LNCAP (cell line): ENCODE results near the gene KLHDC9.

Source experiments
- CTCF ChIP-seq: fragments of 450-650 bp; IDR thresholded peaks from 2 replicates; pipeline ENCODE4 v1.5.1; 2017; ENCODE audit warnings: mild to moderate bottlenecking

Gene KLHDC9

DNA sequence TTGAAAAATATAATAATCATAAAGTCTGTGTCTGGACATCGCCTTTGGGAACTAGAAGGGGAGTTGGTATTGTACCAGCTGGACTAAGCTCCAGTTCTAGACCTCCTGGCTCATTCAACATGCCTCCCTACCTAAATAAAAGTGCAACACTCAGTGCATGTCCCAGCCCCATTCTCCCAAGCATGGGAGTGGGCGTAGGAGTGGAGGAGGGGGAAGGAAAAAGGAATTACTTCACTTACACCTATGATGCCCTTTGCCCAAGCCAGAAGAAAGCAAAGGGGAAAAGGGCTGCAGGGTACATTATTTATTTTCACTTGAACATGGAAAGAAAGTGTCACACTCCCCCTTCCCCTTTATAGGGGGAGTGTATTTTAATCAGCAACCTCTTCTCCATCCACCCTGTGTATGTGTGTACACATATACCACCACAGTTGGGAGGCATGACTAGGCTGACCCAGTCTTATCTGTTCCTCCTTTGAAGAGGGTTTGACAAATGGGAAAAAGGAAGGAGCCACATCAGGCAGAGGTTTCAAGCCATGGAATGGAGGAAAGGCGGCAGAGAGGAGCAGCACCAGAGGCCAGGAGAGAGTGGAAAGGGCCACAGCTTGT is 23.0 kb downstream of the KLHDC9 start:
- TF ChIP-seq CTCF = no peak

GRCh38 chr1:161121834-161122233 is 23.7 kb downstream of the KLHDC9 start:
- no peak for TF ChIP-seq CTCF

- no peak for TF ChIP-seq CTCF
Measured at GRCh38 chr1:161122967-161123366, 24.8 kb downstream of the KLHDC9 start.

DNA sequence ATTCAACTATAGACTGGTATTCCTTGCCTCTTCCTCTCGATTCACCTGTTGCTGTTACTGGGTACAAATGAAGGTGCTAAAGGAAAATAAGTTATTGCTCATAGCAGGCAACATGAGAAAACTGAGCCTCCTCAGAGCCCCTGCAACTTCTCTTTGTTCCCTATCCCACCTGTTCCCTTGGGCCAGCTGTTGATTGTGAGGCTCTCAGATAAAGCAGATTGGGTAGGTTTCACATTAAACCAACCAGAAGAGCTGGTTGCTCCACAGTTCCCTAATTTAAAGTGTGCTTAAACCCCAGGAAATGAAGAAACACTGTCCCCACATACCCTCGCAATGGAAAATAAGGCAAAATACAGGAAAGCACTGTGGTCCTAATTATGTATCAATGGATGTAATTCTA is 29.5 kb downstream of the KLHDC9 start:
- TF ChIP-seq CTCF = no peak

DNA sequence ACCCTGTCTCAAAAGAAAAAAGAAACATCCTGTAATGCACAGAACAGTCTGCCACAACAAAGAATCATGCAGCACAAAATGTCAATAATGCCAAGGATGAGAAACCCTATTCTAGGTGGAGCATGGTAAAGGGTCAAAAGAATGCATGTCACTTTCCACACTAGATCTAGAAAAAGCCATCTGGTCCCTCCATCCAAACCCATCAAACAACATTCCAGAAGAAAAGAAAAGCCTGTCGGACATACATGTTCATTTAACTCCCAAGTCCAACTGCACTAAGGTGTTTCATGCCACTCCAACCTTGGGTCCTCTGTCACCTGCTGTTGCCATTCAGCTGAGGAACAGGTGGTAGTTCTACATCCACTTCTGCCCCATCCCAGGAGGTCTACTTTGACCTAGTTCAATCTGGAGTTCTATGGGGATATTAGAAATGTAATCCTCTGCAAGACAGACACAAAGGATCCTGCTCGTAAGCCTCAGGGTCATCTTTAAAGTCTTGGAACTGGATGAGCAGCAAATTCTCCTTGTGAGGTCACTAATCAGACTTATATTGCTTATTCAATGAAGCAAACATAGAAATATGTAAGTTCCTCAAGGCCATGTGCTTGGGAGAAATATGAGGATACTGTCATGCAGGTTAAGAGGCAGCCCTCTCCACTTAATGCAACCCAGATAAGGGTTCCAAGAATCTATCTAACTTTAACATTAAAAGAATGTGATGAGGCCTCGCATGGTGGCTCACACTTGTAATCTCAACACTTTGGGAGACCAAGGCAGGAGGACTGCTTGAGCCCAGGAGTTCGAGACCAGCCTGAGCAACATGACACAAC is 30.6 kb downstream of the KLHDC9 start:
- no peak for TF ChIP-seq CTCF

GRCh38 chr1:161130266-161130665 is 32.1 kb downstream of the KLHDC9 start:
- TF ChIP-seq CTCF = no peak

DNA sequence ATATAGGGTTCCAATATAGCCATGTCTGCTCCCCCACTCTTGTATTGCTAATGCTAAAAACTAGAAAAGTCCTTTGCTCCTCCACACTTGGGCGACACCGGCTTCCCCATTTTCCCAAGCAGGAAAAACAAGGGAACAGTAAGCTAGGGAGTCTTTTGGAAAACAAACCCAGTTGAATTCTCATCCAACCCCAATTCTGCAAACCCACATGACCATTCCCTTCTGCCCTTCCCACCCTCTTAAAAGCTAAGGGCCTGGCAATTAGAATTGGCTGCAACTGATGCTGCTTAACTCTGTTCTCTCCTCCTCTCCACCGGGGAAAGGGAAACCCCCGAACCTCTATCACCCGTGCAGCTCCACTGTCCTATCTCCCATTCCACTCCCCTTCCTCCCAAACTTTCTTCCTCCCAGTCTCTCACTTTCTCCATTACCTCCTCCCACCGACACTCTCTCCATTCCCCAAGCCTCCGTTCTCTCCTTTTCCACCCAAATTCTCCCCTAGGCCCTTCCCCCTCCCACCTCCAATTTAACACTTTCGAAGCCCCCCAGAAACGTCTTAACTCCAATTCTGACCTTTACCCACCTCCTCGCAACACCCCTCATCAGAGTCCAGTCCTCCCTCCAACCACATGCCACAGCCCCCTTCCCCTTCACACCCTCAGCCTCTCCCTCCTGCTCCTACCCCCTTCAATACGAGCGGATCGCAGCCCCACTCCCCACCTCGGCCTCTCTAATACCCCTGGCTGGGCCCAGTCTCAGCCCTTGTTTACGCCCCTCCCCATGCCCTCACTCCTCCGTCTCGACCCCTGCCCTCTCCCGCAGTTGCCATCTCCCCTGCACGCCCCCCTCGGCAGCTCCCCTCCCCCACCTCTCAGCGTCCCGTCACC is 33.6 kb downstream of the KLHDC9 start:
- TF ChIP-seq CTCF = no peak
